Activated T-helper 1 cell treated with anti-CD3 and anti-CD28 coated beads, Interleukin-2, amount 50 U/mL, for 16 hours (primary cell): ENCODE measurements around the gene MICALL2.

Experiments used
- DNase-seq, 2 donors: peaks; one replicate each; pipeline ENCODE4 v3.0.0-alpha.2; 2020; ENCODE audit warnings: low read depth in 1 of 2, low spot score in 1 of 2

MICALL2 gene

DNA sequence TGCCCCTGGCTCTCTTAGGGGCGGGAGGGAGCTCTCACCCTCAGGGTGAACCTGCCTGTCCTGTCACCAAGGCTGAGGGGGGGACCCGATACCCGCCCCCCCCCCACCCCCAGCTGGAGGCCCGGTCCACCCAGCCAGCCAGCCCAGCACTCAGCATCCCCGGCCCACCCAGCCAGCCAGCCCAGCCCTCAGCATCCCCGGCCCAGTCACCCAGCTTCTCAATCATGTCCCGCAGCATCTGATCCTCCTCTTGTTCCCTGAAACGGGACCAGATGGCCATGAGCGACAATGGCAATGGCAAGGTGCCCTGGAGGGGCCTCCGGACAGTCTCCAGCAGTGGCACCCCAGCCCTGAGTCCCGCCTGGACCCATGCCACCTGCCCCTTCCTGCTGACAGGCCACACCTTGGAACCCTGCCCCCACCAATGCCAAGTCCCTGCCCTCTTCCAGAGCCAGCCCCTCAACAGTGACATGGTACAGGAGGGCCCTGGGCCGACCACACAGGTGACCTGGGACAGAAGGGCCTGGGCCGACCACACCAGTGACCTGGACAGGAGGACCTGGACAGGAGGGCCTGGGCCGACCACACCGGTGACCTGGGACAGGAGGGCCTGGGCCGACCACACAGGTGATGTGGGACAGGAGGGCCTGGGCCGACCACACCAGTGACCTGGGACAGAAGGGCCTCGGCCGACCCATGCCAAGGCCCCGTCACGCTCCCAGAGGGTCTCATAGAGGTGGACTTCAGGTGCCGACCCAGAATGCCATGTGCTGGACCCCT is 24.2 kb downstream of the MICALL2 start:
- DNase-seq = no peak

- DNase-seq = no peak
Observed at GRCh38 chr7:1434165-1434718, 25.0 kb downstream of the MICALL2 start.

GRCh38 chr7:1433128-1433920 is 25.9 kb downstream of the MICALL2 start:
- DNase-seq = no peak

DNA sequence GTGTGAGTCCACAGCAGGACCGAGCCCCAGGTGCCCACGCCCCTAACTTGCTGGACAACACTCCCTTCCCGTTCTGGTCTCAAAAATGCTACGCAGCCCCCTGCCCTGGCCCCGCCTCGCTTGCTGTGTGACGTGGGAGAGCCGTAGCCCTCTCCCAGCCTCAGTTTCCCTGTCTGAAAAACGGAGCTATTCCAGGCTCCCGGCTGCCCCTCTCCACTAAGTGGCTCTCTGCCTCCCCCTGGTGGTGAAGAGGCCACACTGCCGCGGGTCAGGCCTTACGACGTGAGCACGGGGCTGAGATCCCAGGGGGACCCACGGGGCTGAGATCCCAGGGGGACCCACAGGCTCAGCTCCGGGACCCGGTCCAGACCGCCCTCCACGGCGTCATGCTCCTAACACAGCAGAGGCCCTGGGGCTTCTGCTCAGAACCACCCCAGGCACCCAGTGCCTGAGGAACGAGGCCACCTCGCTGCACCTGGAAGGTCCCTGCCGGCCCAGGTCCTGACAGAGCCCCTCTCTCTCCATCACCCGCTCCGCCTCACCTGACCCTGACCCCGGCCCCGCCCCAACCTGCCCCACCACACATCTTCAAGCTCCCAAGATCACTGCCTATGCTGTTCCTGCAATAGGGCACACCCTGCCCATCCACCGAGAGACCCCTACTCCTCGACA is 26.7 kb downstream of the MICALL2 start:
- DNase-seq = peak; percentile 69 to 70

DNA sequence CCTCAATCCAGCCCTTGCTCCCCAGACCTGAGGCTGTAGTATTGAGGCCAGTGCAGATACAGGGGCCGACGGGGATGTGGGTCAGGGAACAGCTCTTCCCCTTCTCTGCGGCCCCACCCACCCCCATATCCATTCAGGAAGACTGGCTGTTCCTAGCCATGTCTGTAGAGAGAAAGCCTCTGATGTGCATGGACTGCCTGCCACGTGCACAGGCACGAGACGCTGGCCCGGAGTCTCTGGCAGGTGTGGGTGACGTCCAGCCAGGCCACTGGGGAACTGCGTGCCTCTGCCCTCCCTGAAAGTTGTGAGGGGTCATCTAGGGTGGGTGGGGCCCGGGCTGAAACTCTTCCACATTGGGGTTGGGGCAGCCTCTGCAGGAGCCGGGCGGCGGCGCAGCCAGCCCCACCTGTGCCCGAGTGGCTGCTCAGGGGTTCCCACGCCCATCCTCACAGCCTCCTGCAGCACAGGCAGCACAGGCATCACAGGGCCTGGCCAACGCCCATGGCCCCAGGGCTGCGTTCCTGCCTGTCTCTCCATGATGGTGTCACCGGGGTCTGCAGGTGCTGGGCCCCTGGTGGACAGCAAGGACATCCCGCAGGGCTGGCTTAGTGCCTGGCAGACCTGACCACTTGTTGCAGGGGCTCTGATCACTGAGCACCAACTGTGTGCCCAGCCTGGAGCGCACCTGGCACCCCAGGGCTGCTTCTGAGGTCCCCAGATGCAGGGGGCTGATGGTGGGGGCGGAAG is 27.5 kb downstream of the MICALL2 start:
- DNase-seq = no peak

DNA sequence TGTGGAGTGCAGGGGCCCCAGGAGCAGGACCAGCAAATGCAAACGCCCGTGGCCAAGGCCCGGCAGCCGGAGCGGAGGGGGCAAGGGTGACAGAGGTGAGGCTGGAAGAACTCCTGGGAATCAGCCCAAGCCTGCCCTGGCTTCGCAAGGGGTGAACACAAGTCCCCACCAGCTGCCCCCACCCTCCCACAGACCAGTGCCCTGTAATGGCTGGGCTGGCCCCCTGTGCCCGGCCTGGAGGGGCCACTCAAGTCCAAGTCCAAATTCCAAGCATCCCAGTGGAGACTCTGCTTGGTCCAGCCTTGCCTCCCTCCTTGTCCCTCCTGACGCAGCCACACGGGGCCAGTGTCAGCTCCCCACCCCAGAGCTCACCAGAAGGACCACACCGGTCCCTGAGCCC is 28.0 kb downstream of the MICALL2 start:
- no peak for DNase-seq

DNA sequence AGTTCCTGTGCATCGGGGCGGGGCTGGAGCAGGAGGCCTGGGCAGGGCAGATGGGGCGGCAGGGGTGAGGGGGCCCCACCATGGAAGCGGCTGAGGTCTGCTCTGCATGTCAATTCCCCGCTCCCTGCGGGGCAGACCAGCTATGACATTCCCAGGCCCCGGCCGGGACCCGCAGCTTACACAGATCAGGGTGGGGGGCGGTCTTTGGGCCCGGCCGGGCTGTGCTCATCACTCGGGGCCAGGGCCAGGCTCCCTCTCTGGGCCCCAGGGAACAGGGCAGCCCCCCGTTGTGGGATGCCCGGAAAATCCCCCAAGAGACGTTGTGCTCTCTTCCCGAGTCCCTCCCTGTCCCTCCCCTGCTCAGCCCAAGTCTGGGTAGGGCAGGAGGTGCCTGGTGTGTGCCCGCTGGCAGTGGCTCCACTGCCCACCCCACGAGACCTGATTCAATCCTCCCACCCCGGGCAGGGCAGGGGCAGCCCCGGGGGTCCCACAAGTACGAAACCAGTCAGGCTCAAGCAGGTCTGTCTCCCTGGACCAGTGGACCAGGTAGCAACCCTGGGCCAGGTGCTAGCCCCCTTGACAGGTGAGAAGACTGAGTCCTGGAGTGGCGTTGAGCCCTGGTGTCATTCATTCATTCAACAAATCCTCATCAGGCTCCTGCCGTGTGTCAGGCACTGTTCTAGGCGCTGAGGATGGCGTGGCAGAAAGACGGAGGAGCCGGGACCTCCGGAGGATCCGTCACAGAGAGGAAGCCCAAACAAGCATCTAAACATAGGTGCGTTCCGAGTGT is 29.0 kb downstream of the MICALL2 start:
- no peak for DNase-seq

DNA sequence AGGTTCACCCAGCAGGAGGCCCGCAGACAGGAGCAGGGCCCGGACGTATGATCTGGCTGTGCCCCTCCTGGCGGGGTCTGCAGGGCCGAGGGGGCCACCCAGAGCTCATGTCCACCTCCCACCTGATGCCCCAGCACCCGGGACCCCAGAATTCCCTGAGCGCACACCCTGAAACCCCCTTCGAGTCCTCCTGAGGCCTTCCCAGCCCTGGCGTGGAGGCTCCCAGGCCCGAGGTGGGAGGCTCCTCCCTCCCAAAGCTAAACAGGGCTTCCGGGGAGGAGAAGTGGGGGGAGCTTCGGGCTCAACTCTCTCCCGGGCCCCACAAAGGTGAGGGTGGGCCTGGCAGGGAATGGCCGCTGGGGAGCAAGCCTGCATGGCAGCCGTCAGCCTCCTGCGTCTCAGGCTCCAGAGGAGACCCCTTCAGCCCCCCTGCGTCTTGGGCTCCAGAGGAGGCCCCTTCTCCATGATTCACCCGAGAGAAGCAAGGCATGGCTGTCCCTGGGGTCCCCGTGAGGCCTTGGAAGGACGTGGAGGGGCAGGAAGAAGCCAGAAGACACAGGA is 30.2 kb downstream of the MICALL2 start:
- DNase-seq = no peak

- DNase-seq = no peak
Observed at GRCh38 chr7:1427064-1427657, 32.1 kb downstream of the MICALL2 start.

- no peak for DNase-seq
Observed at GRCh38 chr7:1426474-1426873, 32.8 kb downstream of the MICALL2 start.

- no peak for DNase-seq
Observed at GRCh38 chr7:1425292-1426136, 33.8 kb downstream of the MICALL2 start.

DNA sequence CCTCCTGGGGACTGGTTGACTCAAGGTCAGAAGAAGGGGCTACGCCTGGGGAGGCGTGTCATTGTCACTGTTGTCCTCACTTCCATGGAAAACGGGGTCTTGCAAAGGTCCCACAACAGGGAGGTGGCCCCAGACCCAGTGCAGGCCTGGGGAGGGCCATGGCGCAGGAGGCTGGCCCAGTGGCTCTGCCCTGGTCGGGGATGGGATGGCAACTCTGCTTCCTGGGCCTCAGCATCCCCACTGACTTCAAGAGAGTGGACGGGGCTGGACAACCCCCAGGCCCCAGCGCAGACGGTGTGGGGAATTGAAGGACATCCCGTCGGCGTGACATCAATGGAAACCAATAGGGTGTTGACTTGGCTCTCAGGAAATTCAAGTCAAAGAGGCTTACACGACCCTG is 35.2 kb downstream of the MICALL2 start:
- DNase-seq = no peak

DNA sequence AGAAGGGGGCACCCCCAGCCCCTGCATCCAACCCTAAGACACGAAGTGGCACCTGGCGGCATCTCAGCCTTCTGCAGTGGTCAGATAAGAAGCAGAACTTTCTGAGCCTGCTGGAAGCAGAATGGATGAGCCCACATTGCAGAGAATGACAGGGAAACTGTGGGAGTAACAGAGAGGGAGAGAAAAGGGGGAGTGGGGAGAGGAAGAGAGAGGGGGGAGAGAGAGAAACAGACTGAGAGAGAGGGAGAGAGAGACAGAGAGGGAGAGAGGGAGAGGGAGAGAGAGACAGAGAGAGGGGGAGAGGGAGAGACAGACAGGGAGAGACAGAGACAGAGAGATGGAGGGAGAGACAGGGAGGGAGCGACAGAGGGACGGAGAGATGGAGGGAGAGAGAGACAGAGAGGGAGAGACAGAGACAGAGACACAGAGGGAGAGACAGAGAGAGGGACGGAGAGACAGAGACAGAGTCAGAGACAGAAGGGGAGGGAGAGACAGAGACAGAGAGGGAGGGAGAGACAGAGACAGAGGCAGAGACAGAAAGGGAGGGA is 35.9 kb downstream of the MICALL2 start:
- DNase-seq = no peak

- no peak for DNase-seq
Observed at GRCh38 chr7:1422512-1423263, 36.6 kb downstream of the MICALL2 start.

GRCh38 chr7:1421946-1422345 is 37.3 kb downstream of the MICALL2 start:
- DNase-seq = no peak

- no peak for DNase-seq
Observed at GRCh38 chr7:1421020-1421790, 38.1 kb downstream of the MICALL2 start.

DNA sequence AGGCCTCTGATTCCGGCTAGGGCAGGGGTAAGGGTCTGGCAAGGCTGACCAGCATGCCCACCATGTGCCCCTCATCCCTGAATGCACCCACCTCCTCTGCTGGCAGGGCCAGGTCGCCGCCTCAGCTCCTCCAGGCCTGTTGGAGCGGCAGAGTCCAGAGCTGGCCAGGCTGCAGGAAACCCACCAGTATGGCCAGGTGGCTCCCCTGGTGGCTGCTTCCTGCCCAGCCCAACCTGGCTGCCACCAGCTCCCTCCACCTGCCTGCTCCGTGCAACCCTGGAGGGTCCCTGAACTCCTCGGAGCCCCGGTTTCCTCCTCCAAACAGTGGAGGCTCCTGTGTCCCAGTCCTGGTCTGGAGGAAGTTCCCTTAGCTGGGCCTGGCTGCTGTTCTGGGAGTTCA is 39.6 kb downstream of the MICALL2 start:
- no peak for DNase-seq
